GM12875 (cell line): ENCODE data around the gene SORCS2.
"Not testable (repeated sequence)": the region's sequence is repeated elsewhere in the genome, so short reads cannot be mapped to it uniquely, and the experiment has no call there.

Experiments
- H3K4me3 ChIP-seq: one replicate; pipeline ENCODE4 v1.5.1; 2011; ENCODE audit warnings: low read depth, low read length, control low read depth
- CTCF ChIP-seq: IDR thresholded peaks from 2 replicates; pipeline ENCODE4 v1.5.1; 2011; ENCODE audit warnings: low read depth, mild to moderate bottlenecking, control low read depth, inconsistent platforms, low read length, moderate library complexity, borderline replicate concordance; ENCODE audit not compliant: insufficient read depth

Gene SORCS2

GRCh38 chr4:7444314-7444713, 252.0 kb downstream of the SORCS2 start:
- TF ChIP-seq CTCF: no peak

GRCh38 chr4:7444731-7445130, 252.4 kb downstream of the SORCS2 start:
- no peak overlapping the region for H3K4me3 ChIP-seq
- TF ChIP-seq CTCF: no peak

More at GRCh38 chr4:7444314-7444713, 252.0 kb downstream of the SORCS2 start:
- no peak overlapping the region for H3K4me3 ChIP-seq

GRCh38 chr4:7447236-7447635, 254.9 kb downstream of the SORCS2 start:
- H3K4me3 ChIP-seq: no peak overlapping the region
- no peak for TF ChIP-seq CTCF

- no peak overlapping the region for H3K4me3 ChIP-seq
- no peak for TF ChIP-seq CTCF
Observed at GRCh38 chr4:7448036-7448435, 255.7 kb downstream of the SORCS2 start.

GRCh38 chr4:7450775-7451433, 258.6 kb downstream of the SORCS2 start:
- no peak overlapping the region for H3K4me3 ChIP-seq
- TF ChIP-seq CTCF: no peak

- TF ChIP-seq CTCF: no peak
- no peak overlapping the region for H3K4me3 ChIP-seq
Observed at GRCh38 chr4:7451434-7451789, 259.1 kb downstream of the SORCS2 start.

- H3K4me3 ChIP-seq: no peak overlapping the region
- no peak for TF ChIP-seq CTCF
Observed at GRCh38 chr4:7451800-7452199, 259.5 kb downstream of the SORCS2 start.

GRCh38 chr4:7452802-7453201, 260.5 kb downstream of the SORCS2 start:
- H3K4me3 ChIP-seq: not testable (repeated sequence)
